ENCODE data around the gene STX17. TPM values are rescaled to one million over a fixed set of nuclear protein-coding genes. Genes with fewer than 3 reads are reported as not detected.

Gene STX17
- total RNA-seq, 4 donors from 2014 or later: 6.7 to 363 (median 37.1) TPM

GRCh38 chr9:99911600-99911999 lies 5.1 kb downstream of the STX17 start:
- Histone ChIP-seq H3K36me3 (peaks cover 0 to 18% (median 5%) of the 10 kb centered on the region in 4 donors), H3K27ac (no peak overlapping the region), H3K9me3 (no peaks in the 10 kb centered on the region), H3K4me1 (peaks cover 6 to 22% (median 13%) of the 10 kb centered on the region in 4 donors), H3K27me3 (no peaks in the 10 kb centered on the region), H3K4me3 (no peak overlapping the region)
- in situ Hi-C loops (cut with MboI; ENCODE audit: low pct_ligation_motif_present in 1 of 4, low pct_unique_long_range_greater_than_20kb in 1 of 4, low sequenced_read_pairs in 3 of 4) (no loop called here), intact Hi-C loops (cut with DNase I; ENCODE audit: low total_unique reads) (no loop called here)
- no peak for TF ChIP-seq CTCF (IDR thresholded peaks at IDR 0.05)
- TF ChIP-seq POLR2A (IDR thresholded peaks at IDR 0.05): no peak
- no peak for TF ChIP-seq EP300 (IDR thresholded peaks at IDR 0.05; ENCODE audit: low read depth)
- no peak for TF ChIP-seq POLR2AphosphoS5 (IDR thresholded peaks at IDR 0.05)
- 97% methylated on average over 7 of the region's 7 CpGs; no CpG with 5 or more reads in 1 of the 2 donors for WGBS, 2 donors (ENCODE audit: low coverage in 1 of 2)
- no peak for DNase-seq

GRCh38 chr9:99916650-99917049 lies 10.2 kb downstream of the STX17 start:
- Histone ChIP-seq H3K4me1 (peaks cover 0 to 4% (median 0%) of the 10 kb centered on the region in 4 donors), H3K4me3 (no peak overlapping the region), H3K27ac (no peak overlapping the region), H3K9me3 (no peaks in the 10 kb centered on the region), H3K36me3 (peaks cover 0 to 39% (median 18%) of the 10 kb centered on the region in 4 donors), H3K27me3 (no peaks in the 10 kb centered on the region)
- no peak for TF ChIP-seq EP300 (IDR thresholded peaks at IDR 0.05; ENCODE audit: low read depth)
- no peak for TF ChIP-seq POLR2AphosphoS5 (IDR thresholded peaks at IDR 0.05)
- no peak for TF ChIP-seq CTCF (IDR thresholded peaks at IDR 0.05)
- TF ChIP-seq POLR2A (IDR thresholded peaks at IDR 0.05): no peak
- in situ Hi-C loops (cut with MboI; ENCODE audit: low pct_ligation_motif_present in 1 of 4, low pct_unique_long_range_greater_than_20kb in 1 of 4, low sequenced_read_pairs in 3 of 4) (no loop called here), intact Hi-C loops (cut with DNase I; ENCODE audit: low total_unique reads) (no loop called here)
- 82 to 92% methylated on average over 1 of the region's 1 CpG for WGBS, 2 donors (ENCODE audit: low coverage in 1 of 2)
- DNase-seq: no peak

DNA sequence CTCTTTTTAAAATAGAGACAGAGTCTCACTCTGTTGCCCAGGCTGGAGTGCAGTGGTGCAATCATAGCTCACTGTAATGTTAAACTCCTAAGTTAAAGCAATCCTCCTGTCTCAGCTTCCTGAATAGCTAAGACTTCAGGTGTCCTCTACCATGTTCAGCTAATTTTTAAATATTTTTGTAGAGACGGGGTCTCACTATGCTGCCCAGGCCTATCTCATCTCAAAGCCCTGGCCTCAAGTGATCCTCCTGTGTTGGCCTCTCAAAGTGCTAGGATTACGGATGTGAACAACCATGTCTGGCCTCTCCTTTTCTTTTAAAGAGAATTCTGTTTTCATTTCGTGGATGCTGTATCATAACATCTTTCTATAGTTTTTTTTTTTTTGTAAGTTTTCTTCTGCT lies 11.7 kb downstream of the STX17 start:
- H3K4me3 ChIP-seq: no peak overlapping the region
- intact Hi-C loops (cut with DNase I; ENCODE audit: low total_unique reads): no loop called here
- no peaks in the 10 kb centered on the region for H3K27me3 ChIP-seq
- H3K27ac ChIP-seq: no peak overlapping the region
- TF ChIP-seq CTCF (IDR thresholded peaks at IDR 0.05) (no peak), POLR2A (IDR thresholded peaks at IDR 0.05) (no peak), EP300 (IDR thresholded peaks at IDR 0.05; ENCODE audit: low read depth) (no peak), POLR2AphosphoS5 (IDR thresholded peaks at IDR 0.05) (no peak)
- peaks cover 0 to 49% (median 20%) of the 10 kb centered on the region in 4 donors for H3K36me3 ChIP-seq
- in situ Hi-C loops (cut with MboI; ENCODE audit: low pct_ligation_motif_present in 1 of 4, low pct_unique_long_range_greater_than_20kb in 1 of 4, low sequenced_read_pairs in 3 of 4): no loop called here
- H3K4me1 ChIP-seq: no peaks in the 10 kb centered on the region
- no peaks in the 10 kb centered on the region for H3K9me3 ChIP-seq
- no peak for DNase-seq
- WGBS, 2 donors (ENCODE audit: low coverage in 1 of 2): 73 to 90% methylated on average over 3 of the region's 3 CpGs

DNA sequence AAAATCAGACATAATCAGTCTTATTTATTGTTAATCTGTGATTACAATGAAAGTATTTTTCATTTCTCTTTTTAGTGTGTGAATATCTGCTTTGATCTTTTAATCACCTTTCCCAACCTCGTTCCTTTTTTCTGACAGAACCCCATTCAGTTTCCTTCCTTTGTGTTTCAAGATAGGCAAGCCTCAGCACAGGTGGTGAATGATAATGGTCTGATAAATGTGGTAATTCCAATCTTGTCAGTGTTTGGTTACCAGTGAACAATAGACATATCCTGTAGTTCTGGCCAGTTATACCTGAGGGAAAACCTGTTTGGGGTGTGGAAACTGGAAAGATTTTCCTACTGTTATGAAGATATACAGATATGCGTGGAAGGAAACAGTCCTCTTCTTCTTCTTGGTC lies 13.5 kb downstream of the STX17 start:
- 65 to 79% methylated on average over 2 of the region's 2 CpGs for WGBS, 2 donors (ENCODE audit: low coverage in 1 of 2)
- TF ChIP-seq POLR2A (IDR thresholded peaks at IDR 0.05): no peak
- TF ChIP-seq CTCF (IDR thresholded peaks at IDR 0.05): no peak
- no peak for TF ChIP-seq EP300 (IDR thresholded peaks at IDR 0.05; ENCODE audit: low read depth)
- TF ChIP-seq POLR2AphosphoS5 (IDR thresholded peaks at IDR 0.05): no peak
- no peak overlapping the region for H3K27ac ChIP-seq

More for the DNA sequence above, 13.5 kb downstream of the STX17 start:
- Histone ChIP-seq H3K27me3 (no peaks in the 10 kb centered on the region), H3K36me3 (peaks cover 0 to 53% (median 26%) of the 10 kb centered on the region in 4 donors), H3K4me1 (no peaks in the 10 kb centered on the region), H3K9me3 (peaks cover 0 to 3% of the 10 kb centered on the region in 2 donors), H3K4me3 (no peak overlapping the region)
- in situ Hi-C loops (cut with MboI; ENCODE audit: low pct_ligation_motif_present in 1 of 4, low pct_unique_long_range_greater_than_20kb in 1 of 4, low sequenced_read_pairs in 3 of 4): no loop called here
- DNase-seq: no peak
- intact Hi-C loops (cut with DNase I; ENCODE audit: low total_unique reads): no loop called here
